ENCODE data around the gene DCN.

Gene DCN

DNA sequence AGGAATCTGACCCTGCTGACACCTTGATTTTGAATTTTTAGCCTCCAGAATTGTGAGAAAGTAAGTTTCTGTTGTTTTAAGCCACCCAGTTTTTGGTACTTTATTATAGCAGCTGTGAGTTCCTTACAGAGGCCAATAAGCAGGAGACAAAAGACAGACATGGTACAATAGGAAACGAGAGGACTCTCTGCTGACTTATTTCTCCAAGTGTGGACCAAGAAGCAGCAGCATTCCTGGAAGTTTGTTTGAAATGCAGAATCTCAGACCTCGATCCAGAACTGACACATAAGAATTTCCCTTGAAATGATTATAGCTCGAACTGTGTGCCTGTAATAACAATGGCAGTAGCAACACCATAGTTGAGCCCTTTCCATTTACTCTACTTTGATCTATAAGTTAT is 39.4 kb downstream of the DCN start:
- no peak overlapping the region for H3K27ac ChIP-seq (ENCODE audit: insufficient read depth, low read length, poor library complexity, severe bottlenecking)
- no peaks in the 10 kb centered on the region for H3K9me3 ChIP-seq (ENCODE audit: control insufficient read depth, low read length)
- no peaks in the 10 kb centered on the region for H3K27me3 ChIP-seq (replicated peaks; ENCODE audit: control insufficient read depth, insufficient read depth, low read length, poor library complexity, severe bottlenecking)
- DNase-seq = no peak
- no peaks in the 10 kb centered on the region for H3K36me3 ChIP-seq (ENCODE audit: control insufficient read depth, insufficient read depth, low read length)
- no peaks in the 10 kb centered on the region for H3K4me1 ChIP-seq (ENCODE audit: control insufficient read depth, insufficient read depth, low read length, poor library complexity, severe bottlenecking)
- H3K4me3 ChIP-seq (ENCODE audit: insufficient read depth, low read depth, low read length, poor library complexity, severe bottlenecking) = no peak overlapping the region

DNA sequence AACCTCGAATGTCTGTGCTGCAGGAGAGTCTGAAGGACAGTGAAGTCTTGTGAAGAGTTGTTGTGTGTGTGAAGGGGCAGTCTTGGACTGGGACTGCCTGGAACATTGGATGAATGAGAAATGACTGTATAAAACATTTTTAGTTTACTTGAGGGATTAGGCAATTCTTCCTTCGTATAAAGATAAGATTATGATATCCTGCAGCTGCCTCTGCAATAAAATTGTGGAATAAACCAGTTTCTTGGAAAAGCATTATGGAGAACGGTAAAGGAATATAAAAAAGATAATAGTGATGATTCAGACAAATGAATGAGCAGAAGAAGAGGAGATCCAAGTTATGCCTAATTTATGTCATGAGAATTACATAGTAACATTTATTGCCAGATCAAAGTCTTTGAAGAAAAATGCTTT is 40.4 kb downstream of the DCN start:
- no peak for DNase-seq
- Histone ChIP-seq H3K36me3 (ENCODE audit: control insufficient read depth, insufficient read depth, low read length) (no peaks in the 10 kb centered on the region), H3K9me3 (ENCODE audit: control insufficient read depth, low read length) (no peaks in the 10 kb centered on the region), H3K27ac (ENCODE audit: insufficient read depth, low read length, poor library complexity, severe bottlenecking) (no peak overlapping the region), H3K27me3 (replicated peaks; ENCODE audit: control insufficient read depth, insufficient read depth, low read length, poor library complexity, severe bottlenecking) (no peaks in the 10 kb centered on the region), H3K4me1 (ENCODE audit: control insufficient read depth, insufficient read depth, low read length, poor library complexity, severe bottlenecking) (no peaks in the 10 kb centered on the region), H3K4me3 (ENCODE audit: insufficient read depth, low read depth, low read length, poor library complexity, severe bottlenecking) (no peak overlapping the region)

DNA sequence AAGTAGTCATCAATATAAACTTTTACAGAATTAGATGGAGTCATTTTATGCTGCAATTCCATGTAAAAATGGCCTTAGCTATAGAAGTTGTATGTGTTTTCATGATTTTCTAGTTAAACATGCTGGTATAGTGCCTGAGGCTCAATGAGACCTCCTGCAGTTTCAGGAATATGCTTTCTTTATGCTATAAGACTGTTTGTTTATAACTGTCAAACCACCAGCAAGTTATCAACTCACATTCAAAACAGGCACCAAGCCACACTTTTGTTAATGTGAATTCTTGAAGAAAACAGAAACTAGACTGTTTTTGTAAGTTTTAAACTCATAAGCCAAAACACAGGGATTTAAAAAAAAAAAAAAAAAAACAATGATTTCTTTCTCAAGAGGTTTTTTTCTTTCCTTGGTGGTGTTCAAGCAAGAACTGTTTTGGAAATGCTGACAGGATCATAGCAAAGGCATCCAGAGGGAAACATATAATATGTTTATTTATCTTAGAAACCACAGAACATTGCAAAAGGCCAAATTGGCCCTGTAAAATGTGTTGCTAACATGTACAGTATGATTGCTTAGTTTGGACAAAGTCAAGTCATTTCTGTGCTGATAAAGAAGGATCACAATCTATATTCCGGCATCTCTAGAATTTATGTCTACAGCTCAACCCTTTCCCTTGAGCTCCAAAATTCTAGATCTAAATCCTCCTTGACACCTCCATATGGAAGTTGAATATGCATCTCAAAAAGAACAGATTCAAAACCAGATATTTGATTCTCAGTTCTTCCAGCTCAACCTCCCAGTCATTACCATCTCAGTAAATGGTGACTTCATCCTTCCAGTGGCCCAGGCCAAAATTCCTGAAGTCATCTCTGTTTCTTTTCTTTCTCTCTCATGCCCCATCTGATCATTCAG is 42.3 kb downstream of the DCN start:
- H3K4me1 ChIP-seq (ENCODE audit: control insufficient read depth, insufficient read depth, low read length, poor library complexity, severe bottlenecking) = no peaks in the 10 kb centered on the region
- no peaks in the 10 kb centered on the region for H3K27me3 ChIP-seq (replicated peaks; ENCODE audit: control insufficient read depth, insufficient read depth, low read length, poor library complexity, severe bottlenecking)
- H3K27ac ChIP-seq (ENCODE audit: insufficient read depth, low read length, poor library complexity, severe bottlenecking) = no peak overlapping the region
- no peak for DNase-seq
- no peak overlapping the region for H3K4me3 ChIP-seq (ENCODE audit: insufficient read depth, low read depth, low read length, poor library complexity, severe bottlenecking)
- no peaks in the 10 kb centered on the region for H3K9me3 ChIP-seq (ENCODE audit: control insufficient read depth, low read length)
- H3K36me3 ChIP-seq (ENCODE audit: control insufficient read depth, insufficient read depth, low read length) = no peaks in the 10 kb centered on the region

DNA sequence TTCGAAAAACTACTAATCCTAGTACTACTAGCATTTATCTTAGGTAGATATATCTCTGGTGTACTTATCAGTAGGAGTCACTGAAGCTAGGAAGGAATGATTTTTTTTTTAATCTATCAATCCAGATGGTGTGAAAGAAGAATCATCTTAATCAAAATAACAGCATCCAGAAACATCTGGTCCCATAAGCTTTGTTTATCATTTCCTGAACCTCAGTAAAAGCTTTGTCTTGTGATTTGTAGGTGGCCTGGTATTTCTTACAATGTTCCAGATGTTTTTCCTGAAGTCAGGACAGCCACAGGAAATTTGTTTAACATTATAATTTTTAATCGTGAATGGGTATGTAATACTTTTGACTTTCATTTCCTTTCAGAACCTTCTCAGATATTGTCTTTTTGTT is 43.3 kb downstream of the DCN start:
- no peaks in the 10 kb centered on the region for H3K9me3 ChIP-seq (ENCODE audit: control insufficient read depth, low read length)
- DNase-seq = no peak
- H3K27me3 ChIP-seq (replicated peaks; ENCODE audit: control insufficient read depth, insufficient read depth, low read length, poor library complexity, severe bottlenecking) = no peaks in the 10 kb centered on the region
- no peak overlapping the region for H3K4me3 ChIP-seq (ENCODE audit: insufficient read depth, low read depth, low read length, poor library complexity, severe bottlenecking)
- H3K36me3 ChIP-seq (ENCODE audit: control insufficient read depth, insufficient read depth, low read length) = no peaks in the 10 kb centered on the region
- no peaks in the 10 kb centered on the region for H3K4me1 ChIP-seq (ENCODE audit: control insufficient read depth, insufficient read depth, low read length, poor library complexity, severe bottlenecking)
- H3K27ac ChIP-seq (ENCODE audit: insufficient read depth, low read length, poor library complexity, severe bottlenecking) = no peak overlapping the region

DNA sequence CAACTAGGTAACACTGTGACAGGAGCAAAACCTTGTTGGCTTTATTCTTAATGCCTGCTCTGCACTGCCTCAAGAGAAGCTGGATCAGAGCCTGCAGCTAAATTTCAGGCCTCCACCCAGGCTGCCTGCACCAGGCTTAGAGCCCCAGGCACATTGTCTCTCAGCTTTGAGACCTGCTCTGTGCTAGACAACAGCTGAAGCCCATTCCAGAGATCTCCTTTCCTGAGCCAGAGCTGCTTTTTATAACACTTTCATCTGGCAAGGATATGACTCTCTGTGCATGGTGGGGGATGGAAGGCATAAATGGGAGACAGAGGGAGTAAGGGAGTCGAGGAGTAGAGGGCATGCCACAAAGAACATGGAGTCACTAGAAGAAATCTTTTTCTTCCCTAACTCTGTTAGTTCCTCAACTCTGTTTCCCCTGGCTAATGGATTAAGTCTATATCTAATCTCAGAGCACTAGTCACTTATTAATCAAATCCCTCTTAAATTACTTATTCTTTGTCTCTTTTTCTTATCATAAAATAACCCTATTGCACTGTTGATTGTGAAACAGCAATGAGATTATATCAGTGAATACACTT is 44.2 kb downstream of the DCN start:
- H3K27me3 ChIP-seq (replicated peaks; ENCODE audit: control insufficient read depth, insufficient read depth, low read length, poor library complexity, severe bottlenecking) = no peaks in the 10 kb centered on the region
- DNase-seq = no peak
- no peak overlapping the region for H3K4me3 ChIP-seq (ENCODE audit: insufficient read depth, low read depth, low read length, poor library complexity, severe bottlenecking)
- no peaks in the 10 kb centered on the region for H3K4me1 ChIP-seq (ENCODE audit: control insufficient read depth, insufficient read depth, low read length, poor library complexity, severe bottlenecking)
- no peaks in the 10 kb centered on the region for H3K36me3 ChIP-seq (ENCODE audit: control insufficient read depth, insufficient read depth, low read length)
- H3K9me3 ChIP-seq (ENCODE audit: control insufficient read depth, low read length) = no peaks in the 10 kb centered on the region
- no peak overlapping the region for H3K27ac ChIP-seq (ENCODE audit: insufficient read depth, low read length, poor library complexity, severe bottlenecking)

DNA sequence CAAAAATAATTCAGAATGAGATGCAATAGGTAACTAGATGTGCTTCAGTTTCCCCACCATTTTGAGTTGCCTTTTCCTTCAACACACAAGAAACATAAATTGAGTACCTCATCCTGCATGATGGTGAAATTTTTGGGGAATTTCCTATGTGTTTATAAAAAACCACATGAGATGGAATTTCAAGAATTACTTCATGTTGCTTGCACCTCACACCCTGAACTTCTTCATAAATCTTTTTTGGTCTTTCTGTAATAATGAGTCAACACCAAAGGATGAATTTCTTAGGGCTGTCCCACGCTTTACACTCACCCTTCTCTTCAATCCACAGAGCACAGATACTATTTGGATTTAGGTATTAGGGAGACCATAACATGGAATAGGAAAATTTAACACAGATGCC is 48.7 kb downstream of the DCN start:
- H3K9me3 ChIP-seq (ENCODE audit: control insufficient read depth, low read length) = no peaks in the 10 kb centered on the region
- H3K27ac ChIP-seq (ENCODE audit: insufficient read depth, low read length, poor library complexity, severe bottlenecking) = no peak overlapping the region
- H3K27me3 ChIP-seq (replicated peaks; ENCODE audit: control insufficient read depth, insufficient read depth, low read length, poor library complexity, severe bottlenecking) = no peaks in the 10 kb centered on the region
- no peak overlapping the region for H3K4me3 ChIP-seq (ENCODE audit: insufficient read depth, low read depth, low read length, poor library complexity, severe bottlenecking)
- H3K36me3 ChIP-seq (ENCODE audit: control insufficient read depth, insufficient read depth, low read length) = no peaks in the 10 kb centered on the region
- DNase-seq = no peak
- H3K4me1 ChIP-seq (ENCODE audit: control insufficient read depth, insufficient read depth, low read length, poor library complexity, severe bottlenecking) = no peaks in the 10 kb centered on the region

DNA sequence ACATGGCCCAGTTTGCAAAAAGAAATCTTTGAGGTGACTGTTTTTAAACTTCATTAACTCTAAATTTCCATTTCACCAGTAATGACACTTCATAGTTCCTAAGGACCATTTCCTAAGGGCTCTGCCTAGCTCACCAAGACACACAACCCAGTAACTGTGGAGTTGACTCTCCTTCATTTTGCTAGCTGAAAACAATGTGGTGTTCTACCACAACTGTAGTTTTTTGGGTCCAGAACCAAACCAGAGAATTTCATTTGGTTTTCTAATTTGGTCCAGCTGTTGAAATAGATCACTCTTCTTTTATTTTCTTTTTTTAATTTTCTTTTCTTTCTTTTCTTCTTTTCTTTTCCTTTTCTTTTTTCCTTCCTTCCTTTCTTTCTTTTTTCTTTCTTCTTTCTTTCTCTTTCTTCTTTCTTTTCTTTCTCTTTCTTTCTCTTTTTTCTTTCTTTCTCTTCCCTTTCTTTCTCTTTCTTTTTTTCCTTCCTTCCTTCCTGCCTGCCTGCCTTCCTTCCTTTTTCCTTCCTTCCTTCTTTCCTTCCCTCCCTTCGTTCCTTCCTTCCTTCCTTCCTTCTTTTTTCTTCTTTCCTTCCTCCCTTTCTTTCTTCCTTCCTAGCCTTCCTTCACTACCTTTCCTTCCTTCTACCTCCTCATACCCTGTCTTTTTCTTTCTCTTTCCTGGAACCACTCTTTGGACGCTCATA is 52.8 kb downstream of the DCN start:
- no peak for DNase-seq
- Histone ChIP-seq H3K9me3 (ENCODE audit: control insufficient read depth, low read length) (no peaks in the 10 kb centered on the region), H3K27ac (ENCODE audit: insufficient read depth, low read length, poor library complexity, severe bottlenecking) (no peak overlapping the region), H3K4me1 (ENCODE audit: control insufficient read depth, insufficient read depth, low read length, poor library complexity, severe bottlenecking) (no peaks in the 10 kb centered on the region), H3K27me3 (replicated peaks; ENCODE audit: control insufficient read depth, insufficient read depth, low read length, poor library complexity, severe bottlenecking) (no peaks in the 10 kb centered on the region), H3K4me3 (ENCODE audit: insufficient read depth, low read depth, low read length, poor library complexity, severe bottlenecking) (no peak overlapping the region), H3K36me3 (ENCODE audit: control insufficient read depth, insufficient read depth, low read length) (no peaks in the 10 kb centered on the region)

DNA sequence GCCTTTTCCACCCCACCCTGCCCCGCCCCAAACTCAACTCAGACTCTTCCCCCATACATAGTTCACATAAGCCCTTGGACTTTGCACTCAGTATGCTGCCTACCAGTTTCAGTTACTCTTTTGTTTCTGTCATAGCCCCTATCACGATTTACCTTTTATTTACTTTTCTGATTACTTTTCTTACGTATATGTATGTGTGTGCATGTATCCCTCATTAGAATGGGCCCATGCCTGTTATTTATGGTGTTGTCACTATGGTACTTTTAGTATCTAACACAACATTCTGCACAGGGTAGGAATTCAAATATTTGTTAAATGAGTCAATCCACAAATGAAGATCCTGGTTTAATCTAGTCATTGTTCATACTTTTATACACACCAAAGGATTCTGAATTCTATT is 54.9 kb downstream of the DCN start:
- H3K27me3 ChIP-seq (replicated peaks; ENCODE audit: control insufficient read depth, insufficient read depth, low read length, poor library complexity, severe bottlenecking) = no peaks in the 10 kb centered on the region
- H3K9me3 ChIP-seq (ENCODE audit: control insufficient read depth, low read length) = no peaks in the 10 kb centered on the region
- no peak overlapping the region for H3K4me3 ChIP-seq (ENCODE audit: insufficient read depth, low read depth, low read length, poor library complexity, severe bottlenecking)
- no peak overlapping the region for H3K27ac ChIP-seq (ENCODE audit: insufficient read depth, low read length, poor library complexity, severe bottlenecking)
- H3K4me1 ChIP-seq (ENCODE audit: control insufficient read depth, insufficient read depth, low read length, poor library complexity, severe bottlenecking) = no peaks in the 10 kb centered on the region
- H3K36me3 ChIP-seq (ENCODE audit: control insufficient read depth, insufficient read depth, low read length) = no peaks in the 10 kb centered on the region
- no peak for DNase-seq

DNA sequence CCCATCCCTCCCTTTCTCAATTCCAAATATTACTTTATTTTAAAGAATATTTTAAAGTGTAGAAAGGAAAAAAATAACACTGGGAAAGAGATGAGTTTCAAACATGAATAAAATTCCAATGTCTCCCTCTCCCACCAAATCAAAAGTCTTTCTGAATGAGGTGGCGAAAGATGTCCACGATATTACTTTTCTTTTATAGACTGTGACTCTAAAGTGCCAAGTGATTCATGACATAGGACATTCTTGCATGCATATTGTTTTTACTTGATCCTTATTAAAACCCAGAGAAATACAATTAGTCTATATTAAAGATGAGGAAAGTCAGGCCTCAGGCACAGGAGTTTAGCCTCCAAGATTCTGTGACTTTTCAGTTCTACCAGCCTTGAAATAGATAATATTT is 55.3 kb downstream of the DCN start:
- Histone ChIP-seq H3K4me1 (ENCODE audit: control insufficient read depth, insufficient read depth, low read length, poor library complexity, severe bottlenecking) (no peaks in the 10 kb centered on the region), H3K27ac (ENCODE audit: insufficient read depth, low read length, poor library complexity, severe bottlenecking) (no peak overlapping the region), H3K36me3 (ENCODE audit: control insufficient read depth, insufficient read depth, low read length) (no peaks in the 10 kb centered on the region), H3K27me3 (replicated peaks; ENCODE audit: control insufficient read depth, insufficient read depth, low read length, poor library complexity, severe bottlenecking) (no peaks in the 10 kb centered on the region), H3K4me3 (ENCODE audit: insufficient read depth, low read depth, low read length, poor library complexity, severe bottlenecking) (no peak overlapping the region), H3K9me3 (ENCODE audit: control insufficient read depth, low read length) (no peaks in the 10 kb centered on the region)
- DNase-seq = no peak

DNA sequence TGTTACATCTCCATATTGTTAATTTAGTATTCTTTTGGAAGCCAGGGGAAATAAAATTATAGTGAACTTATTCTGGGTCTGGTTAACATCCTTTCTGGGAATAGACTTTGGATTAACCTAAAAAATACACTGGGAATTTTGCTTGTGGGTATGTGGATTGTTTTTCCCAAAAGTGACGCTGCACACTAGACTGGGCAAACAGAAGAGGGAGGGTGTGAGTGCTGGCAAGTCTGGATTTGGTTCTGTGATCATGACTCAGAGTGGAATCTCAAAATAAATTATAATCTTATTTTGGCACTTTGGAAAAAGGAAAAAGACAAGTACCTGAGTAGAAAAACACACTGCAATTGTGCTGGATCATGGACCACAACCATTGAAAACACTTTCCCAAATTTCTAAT is 56.1 kb downstream of the DCN start:
- Histone ChIP-seq H3K4me1 (ENCODE audit: control insufficient read depth, insufficient read depth, low read length, poor library complexity, severe bottlenecking) (no peaks in the 10 kb centered on the region), H3K27ac (ENCODE audit: insufficient read depth, low read length, poor library complexity, severe bottlenecking) (no peak overlapping the region), H3K9me3 (ENCODE audit: control insufficient read depth, low read length) (no peaks in the 10 kb centered on the region), H3K27me3 (replicated peaks; ENCODE audit: control insufficient read depth, insufficient read depth, low read length, poor library complexity, severe bottlenecking) (no peaks in the 10 kb centered on the region), H3K4me3 (ENCODE audit: insufficient read depth, low read depth, low read length, poor library complexity, severe bottlenecking) (no peak overlapping the region), H3K36me3 (ENCODE audit: control insufficient read depth, insufficient read depth, low read length) (no peaks in the 10 kb centered on the region)
- DNase-seq = no peak

Data from effector memory CD4-positive, alpha-beta T cell (primary cell).